ENCODE measurements around the gene LDB2.
"Not testable (repeated sequence)": the region's sequence is repeated elsewhere in the genome, so short reads cannot be mapped to it uniquely, and the experiment has no call there.

Gene LDB2

GRCh38 chr4:16590797-16591196 is 307.6 kb downstream of the LDB2 start:
- FAIRE-seq, result no peak

GRCh38 chr4:16588651-16589050 is 309.8 kb downstream of the LDB2 start:
- FAIRE-seq, result no peak

GRCh38 chr4:16588149-16588548 is 310.3 kb downstream of the LDB2 start:
- FAIRE-seq, result no peak

GRCh38 chr4:16585053-16585452 is 313.4 kb downstream of the LDB2 start:
- no peak for FAIRE-seq

- FAIRE-seq, result no peak
These were observed 314.7 kb downstream of the LDB2 start for GRCh38 chr4:16583764-16584163.

- no peak for FAIRE-seq
These were observed 315.9 kb downstream of the LDB2 start for GRCh38 chr4:16582526-16582925.

GRCh38 chr4:16582036-16582435 is 316.4 kb downstream of the LDB2 start:
- FAIRE-seq, result no peak

- no peak for FAIRE-seq
These were observed 317.3 kb downstream of the LDB2 start for GRCh38 chr4:16581117-16581516.

- no peak for FAIRE-seq
These were observed 317.9 kb downstream of the LDB2 start for GRCh38 chr4:16580514-16580913.

GRCh38 chr4:16579866-16580265 is 318.6 kb downstream of the LDB2 start:
- no peak for FAIRE-seq

- FAIRE-seq, result no peak
These were observed 321.3 kb downstream of the LDB2 start for GRCh38 chr4:16577177-16577576.

GRCh38 chr4:16574981-16575380 is 323.5 kb downstream of the LDB2 start:
- no peak for FAIRE-seq

- FAIRE-seq, result no peak
These were observed 324.7 kb downstream of the LDB2 start for GRCh38 chr4:16573739-16574138.

GRCh38 chr4:16573206-16573605 is 325.2 kb downstream of the LDB2 start:
- FAIRE-seq, result no peak

GRCh38 chr4:16572631-16573030 is 325.8 kb downstream of the LDB2 start:
- no peak for FAIRE-seq

GRCh38 chr4:16572161-16572560 is 326.3 kb downstream of the LDB2 start:
- FAIRE-seq, result no peak

- no peak for FAIRE-seq
These were observed 328.7 kb downstream of the LDB2 start for GRCh38 chr4:16569790-16570189.

- FAIRE-seq, result not testable (repeated sequence)
These were observed 341.1 kb downstream of the LDB2 start for GRCh38 chr4:16557316-16557715.

- FAIRE-seq, result no peak
These were observed 343.3 kb downstream of the LDB2 start for GRCh38 chr4:16555156-16555555.

GRCh38 chr4:16550531-16550930 is 347.9 kb downstream of the LDB2 start:
- no peak for FAIRE-seq

GRCh38 chr4:16545656-16546055 is 352.8 kb downstream of the LDB2 start:
- FAIRE-seq, result no peak

GRCh38 chr4:16544869-16545268 is 353.6 kb downstream of the LDB2 start:
- no peak for FAIRE-seq

GRCh38 chr4:16544251-16544721 is 354.2 kb downstream of the LDB2 start:
- FAIRE-seq, result no peak

GRCh38 chr4:16537926-16538325 is 360.5 kb downstream of the LDB2 start:
- FAIRE-seq, result no peak

GRCh38 chr4:16532240-16532970 is 366.0 kb downstream of the LDB2 start:
- FAIRE-seq, result no peak
